Endothelial cell of umbilical vein (primary cell): ENCODE results near the gene CACNA1C.

Experiments used
- CTCF ChIP-seq, 2 donors: IDR thresholded peaks; 1 replicate in 1 of 2; 2 replicates in 1 of 2; pipeline ENCODE4 v1.5.1; 2011; ENCODE audit warnings: low read length in 2 of 2, mild to moderate bottlenecking in 2 of 2, moderate library complexity in 2 of 2, control low read depth in 1 of 2, inconsistent platforms in 1 of 2, low read depth in 1 of 2; ENCODE audit not compliant: insufficient read depth in 1 of 2; ENCODE audit errors: extremely low read depth in 1 of 2
- EZH2 ChIP-seq: IDR thresholded peaks from 2 replicates; pipeline ENCODE4 v1.6.1; 2012; ENCODE audit warnings: borderline replicate concordance, low read depth, mild to moderate bottlenecking, moderate library complexity, low read length, inconsistent platforms; ENCODE audit not compliant: severe bottlenecking
- JUN ChIP-seq: IDR thresholded peaks from 2 replicates; pipeline ENCODE4 v1.6.1; 2011; ENCODE audit warnings: borderline replicate concordance, low read depth; ENCODE audit not compliant: insufficient read length, insufficient read depth
- POLR2A ChIP-seq: IDR thresholded peaks from 2 replicates; pipeline ENCODE4 v1.6.1; 2012; ENCODE audit warnings: low read depth, mild to moderate bottlenecking, control low read depth, low read length
- POLR2AphosphoS5 ChIP-seq: IDR thresholded peaks from 2 replicates; pipeline ENCODE4 v1.6.1; 2012; ENCODE audit warnings: low read depth, mild to moderate bottlenecking, control low read depth, low read length, moderate library complexity; ENCODE audit not compliant: insufficient read depth

- TF ChIP-seq CTCF (IDR thresholded peaks at IDR 0.05; ENCODE audit: extremely low read depth in 1 of 2, insufficient read depth in 1 of 2, low read depth in 1 of 2, low read length in 2 of 2) (no peak), POLR2A (no peak), JUN (no peak), EZH2 (no peak), POLR2AphosphoS5 (no peak)
These were observed 230.7 kb downstream of the CACNA1C start for GRCh38 chr12:2283480-2283879.
